ENCODE data around the gene PCBD1.

Gene PCBD1

DNA sequence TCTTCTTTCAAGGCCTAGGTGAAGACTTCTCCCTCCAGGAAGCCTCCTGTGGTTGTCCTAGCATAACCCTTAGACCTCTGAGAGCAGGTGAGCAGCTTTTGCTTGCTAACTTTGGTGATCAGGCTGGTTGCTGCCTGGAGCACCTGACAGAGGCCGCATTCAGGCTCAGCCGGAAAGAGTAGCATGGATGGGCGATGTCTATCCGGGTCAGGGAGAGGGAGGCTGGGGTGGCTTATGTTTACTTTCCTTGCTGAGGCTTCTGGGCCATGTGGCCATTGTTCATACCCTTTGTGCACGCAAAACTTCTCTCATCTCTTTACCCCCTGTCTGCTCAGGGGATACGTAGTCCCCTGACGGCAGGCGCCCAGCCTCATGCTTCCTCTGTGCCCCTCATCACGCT is 27.4 kb upstream of the PCBD1 start:
- FAIRE-seq, result no peak
- TF ChIP-seq POLR2A (IDR thresholded peaks at IDR 0.05; ENCODE audit: low read depth, low read length) (no peak), TAF1 (IDR thresholded peaks at IDR 0.05; ENCODE audit: borderline replicate concordance, low read depth, low read length) (no peak), POLR2AphosphoS5 (IDR thresholded peaks at IDR 0.05; ENCODE audit: low read depth, low read length) (no peak)
- no peak for DNase-seq (ENCODE audit: insufficient read length)

DNA sequence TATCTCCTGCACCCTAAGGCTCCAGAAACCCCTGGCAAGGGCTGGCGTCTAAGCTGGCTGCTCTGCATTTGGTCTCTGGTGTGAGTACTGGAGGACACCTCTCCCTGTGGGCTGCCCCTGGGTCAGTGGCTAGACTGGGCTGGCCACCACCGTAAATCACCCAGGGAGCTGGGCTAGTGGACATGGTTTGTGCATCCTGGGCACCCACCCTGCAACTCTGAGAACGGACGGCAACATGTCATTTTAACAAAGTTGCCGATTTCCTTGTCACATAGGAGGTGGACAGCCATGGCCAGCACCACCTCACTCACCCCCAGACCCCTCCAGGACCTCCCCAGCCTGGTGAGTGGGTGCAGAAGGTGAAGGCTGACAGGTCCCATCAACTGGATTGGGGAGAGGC is 26.8 kb upstream of the PCBD1 start:
- FAIRE-seq, result no peak
- TF ChIP-seq POLR2A (IDR thresholded peaks at IDR 0.05; ENCODE audit: low read depth, low read length), result no peak
- no peak for TF ChIP-seq TAF1 (IDR thresholded peaks at IDR 0.05; ENCODE audit: borderline replicate concordance, low read depth, low read length)
- no peak for TF ChIP-seq POLR2AphosphoS5 (IDR thresholded peaks at IDR 0.05; ENCODE audit: low read depth, low read length)
- no peak for DNase-seq (ENCODE audit: insufficient read length)

DNA sequence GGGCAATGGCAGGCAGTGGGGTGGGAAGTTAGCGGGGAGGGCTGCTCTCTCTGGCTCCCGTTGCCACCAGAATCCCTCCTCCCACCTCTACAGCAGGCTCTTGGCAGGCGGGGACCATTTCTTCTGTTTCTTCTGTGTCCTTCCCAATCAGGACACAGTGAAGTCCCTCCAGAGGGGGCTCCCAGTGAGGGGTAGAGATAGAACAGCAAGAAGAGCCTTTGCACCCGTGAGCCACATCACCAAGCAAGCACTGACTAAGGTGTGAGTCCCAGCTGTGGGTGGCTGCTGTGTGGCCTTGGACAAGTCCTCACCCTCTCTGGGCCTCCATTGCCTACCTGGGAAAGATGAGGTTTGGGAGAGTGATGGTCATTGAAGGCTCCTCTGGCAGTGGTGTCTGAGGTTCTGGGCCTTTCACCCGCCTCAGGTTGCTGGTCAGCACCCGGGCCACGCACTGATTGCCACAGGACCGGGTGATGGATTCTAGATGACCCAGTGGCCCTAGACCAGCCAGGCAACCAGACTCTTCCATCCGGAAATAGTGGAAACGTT is 26.0 kb upstream of the PCBD1 start:
- DNase-seq (ENCODE audit: insufficient read length) (no peak), FAIRE-seq (no peak)
- TF ChIP-seq POLR2AphosphoS5 (IDR thresholded peaks at IDR 0.05; ENCODE audit: low read depth, low read length) (no peak), POLR2A (IDR thresholded peaks at IDR 0.05; ENCODE audit: low read depth, low read length) (no peak), TAF1 (IDR thresholded peaks at IDR 0.05; ENCODE audit: borderline replicate concordance, low read depth, low read length) (no peak)

DNA sequence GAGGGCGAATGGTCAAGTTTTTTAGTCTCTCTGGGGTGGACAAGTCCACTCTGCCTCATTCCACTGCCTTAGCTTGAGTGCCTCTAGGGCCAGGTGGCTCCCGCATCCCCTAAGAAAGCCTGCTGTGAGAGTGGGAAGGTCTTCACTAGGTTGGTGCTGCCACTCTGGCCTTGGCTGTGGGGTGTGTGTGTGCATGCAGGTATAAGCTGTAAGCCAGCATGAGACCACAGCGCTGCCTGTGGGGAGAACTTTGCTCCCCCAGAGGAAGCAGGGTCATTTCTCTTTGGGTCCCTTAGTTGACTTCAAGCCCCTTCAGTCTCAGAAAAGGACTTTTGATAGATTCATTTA is 25.5 kb upstream of the PCBD1 start:
- DNase-seq (ENCODE audit: insufficient read length) (no peak), FAIRE-seq (no peak)
- TF ChIP-seq POLR2AphosphoS5 (IDR thresholded peaks at IDR 0.05; ENCODE audit: low read depth, low read length), result no peak
- TF ChIP-seq POLR2A (IDR thresholded peaks at IDR 0.05; ENCODE audit: low read depth, low read length), result no peak
- no peak for TF ChIP-seq TAF1 (IDR thresholded peaks at IDR 0.05; ENCODE audit: borderline replicate concordance, low read depth, low read length)

DNA sequence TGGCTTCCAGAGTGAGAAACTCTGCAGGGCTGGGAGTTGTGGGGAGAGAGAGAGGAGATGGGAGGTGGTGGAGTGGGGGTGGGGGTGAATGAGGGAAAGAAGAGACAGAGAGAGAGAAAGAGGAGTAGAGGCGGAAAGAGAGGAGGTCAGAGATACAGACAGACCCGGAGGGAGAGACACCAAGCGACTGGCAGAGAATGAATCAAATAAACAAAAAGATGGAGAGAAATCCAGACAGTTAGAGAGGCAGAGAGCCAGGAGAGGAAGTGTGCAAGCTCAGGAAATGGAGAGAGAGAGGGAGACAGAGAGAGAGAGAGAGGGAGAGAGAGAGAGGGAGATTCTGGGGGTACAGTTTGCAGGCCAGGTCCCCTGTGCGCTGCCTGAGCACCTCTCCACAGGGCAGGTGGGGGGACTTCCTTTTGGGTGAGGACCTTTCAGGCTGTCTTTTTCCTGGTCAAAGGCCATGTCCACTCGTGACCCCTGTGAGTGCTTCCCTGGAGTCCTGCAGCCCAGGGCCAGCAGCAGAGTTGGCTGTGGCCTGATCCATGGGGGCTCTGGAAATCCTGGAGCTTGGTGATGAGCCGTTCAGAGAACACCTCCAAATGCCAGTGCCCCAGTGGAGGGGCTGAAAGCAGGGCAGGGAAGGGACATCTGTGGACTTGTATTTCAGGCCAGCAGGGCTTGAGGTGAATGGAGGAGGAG is 25.0 kb upstream of the PCBD1 start:
- DNase-seq (ENCODE audit: insufficient read length), result no peak
- no peak for FAIRE-seq
- no peak for TF ChIP-seq POLR2AphosphoS5 (IDR thresholded peaks at IDR 0.05; ENCODE audit: low read depth, low read length)
- no peak for TF ChIP-seq TAF1 (IDR thresholded peaks at IDR 0.05; ENCODE audit: borderline replicate concordance, low read depth, low read length)
- no peak for TF ChIP-seq POLR2A (IDR thresholded peaks at IDR 0.05; ENCODE audit: low read depth, low read length)

DNA sequence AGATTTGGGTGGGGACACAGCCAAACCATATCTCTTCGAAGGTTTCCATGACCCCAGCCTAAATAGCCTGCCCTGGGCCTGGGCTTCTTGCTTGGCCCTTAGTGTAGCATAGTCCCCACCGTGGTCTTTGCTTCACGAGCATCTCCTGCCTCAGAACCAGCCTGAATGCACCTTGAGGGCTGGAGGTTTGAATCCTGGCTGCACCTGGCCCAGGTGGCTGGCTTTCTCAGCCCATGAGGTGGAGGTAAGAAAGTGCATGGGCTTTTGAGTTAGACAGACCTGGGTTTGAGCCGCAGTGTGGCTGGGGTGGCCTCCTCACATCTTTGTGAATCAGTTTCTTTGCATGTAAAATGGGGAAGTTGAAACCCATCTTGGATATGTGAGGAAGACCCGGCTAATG is 24.2 kb upstream of the PCBD1 start:
- TF ChIP-seq POLR2A (IDR thresholded peaks at IDR 0.05; ENCODE audit: low read depth, low read length) (no peak), POLR2AphosphoS5 (IDR thresholded peaks at IDR 0.05; ENCODE audit: low read depth, low read length) (no peak), TAF1 (IDR thresholded peaks at IDR 0.05; ENCODE audit: borderline replicate concordance, low read depth, low read length) (no peak)
- DNase-seq (ENCODE audit: insufficient read length) (no peak), FAIRE-seq (no peak)

DNA sequence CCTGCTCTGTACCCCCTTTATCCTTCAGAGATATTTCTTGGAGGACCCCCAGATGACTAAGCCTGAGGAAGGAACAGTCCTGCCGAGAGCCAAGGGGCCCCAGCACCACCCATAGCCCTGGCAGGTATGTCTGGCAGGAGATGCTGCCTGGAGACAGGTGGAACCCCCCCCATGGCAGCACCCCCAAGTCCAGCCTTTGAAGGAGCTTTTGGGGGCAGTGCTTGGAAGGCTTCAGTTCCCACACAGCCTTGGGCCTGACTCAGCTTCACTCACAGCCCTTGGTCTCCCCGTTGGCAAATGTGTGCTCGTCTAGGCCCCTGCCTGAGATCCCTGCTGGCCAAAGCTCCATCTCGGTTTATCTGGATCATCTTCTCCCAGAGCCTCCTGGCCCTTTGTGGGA is 23.0 kb upstream of the PCBD1 start:
- DNase-seq (ENCODE audit: insufficient read length) (no peak), FAIRE-seq (no peak)
- TF ChIP-seq POLR2AphosphoS5 (IDR thresholded peaks at IDR 0.05; ENCODE audit: low read depth, low read length), result no peak
- no peak for TF ChIP-seq POLR2A (IDR thresholded peaks at IDR 0.05; ENCODE audit: low read depth, low read length)
- no peak for TF ChIP-seq TAF1 (IDR thresholded peaks at IDR 0.05; ENCODE audit: borderline replicate concordance, low read depth, low read length)

DNA sequence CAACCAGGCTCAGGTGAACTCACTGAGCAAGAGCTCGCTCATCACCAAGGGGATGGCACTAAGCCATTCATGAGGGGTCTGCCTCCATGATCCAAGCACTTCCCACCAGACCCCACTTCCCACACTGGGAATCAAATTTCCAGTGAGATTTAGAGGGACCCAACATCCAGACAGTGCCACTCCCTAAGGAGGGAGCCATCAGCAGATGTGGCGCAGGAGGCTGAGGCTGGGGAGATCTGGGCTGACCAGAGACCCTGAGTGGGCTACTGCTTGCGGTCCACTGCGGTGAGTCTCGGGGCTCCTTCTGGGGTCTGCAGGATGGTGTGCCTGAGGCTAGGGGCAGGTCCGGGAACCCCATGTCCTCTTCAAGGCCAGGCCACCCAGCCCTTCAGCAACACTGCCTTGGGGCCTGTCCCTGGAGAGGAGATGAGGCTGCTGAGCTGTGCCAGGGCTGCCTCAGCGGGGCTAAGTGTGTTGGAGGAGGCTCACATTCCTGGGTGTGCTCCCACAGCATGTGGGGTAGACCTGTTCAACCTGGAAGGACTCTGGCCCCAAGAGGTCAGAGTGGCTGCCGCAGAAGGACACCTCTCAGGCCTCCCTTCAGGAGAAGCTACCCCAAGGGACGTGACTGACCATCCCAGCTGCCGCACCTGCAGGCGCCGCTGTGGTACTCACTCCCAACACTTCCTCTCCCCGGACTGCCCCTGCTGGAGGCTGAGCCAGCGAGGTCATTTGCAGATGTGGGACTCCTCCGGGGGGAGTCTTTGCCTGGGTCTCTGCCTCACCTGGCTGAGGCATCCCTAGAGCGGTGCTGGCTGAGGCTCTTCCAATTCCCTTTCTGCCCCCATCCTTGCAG is 22.3 kb upstream of the PCBD1 start:
- TF ChIP-seq POLR2A (IDR thresholded peaks at IDR 0.05; ENCODE audit: low read depth, low read length) (no peak), POLR2AphosphoS5 (IDR thresholded peaks at IDR 0.05; ENCODE audit: low read depth, low read length) (no peak), TAF1 (IDR thresholded peaks at IDR 0.05; ENCODE audit: borderline replicate concordance, low read depth, low read length) (no peak)
- DNase-seq (ENCODE audit: insufficient read length) (no peak), FAIRE-seq (no peak)

GRCh38 chr10:70909326-70909935 is 21.1 kb upstream of the PCBD1 start:
- TF ChIP-seq TAF1 (IDR thresholded peaks at IDR 0.05; ENCODE audit: borderline replicate concordance, low read depth, low read length) (no peak), POLR2AphosphoS5 (IDR thresholded peaks at IDR 0.05; ENCODE audit: low read depth, low read length) (no peak)
- FAIRE-seq, result no peak
- DNase-seq (ENCODE audit: insufficient read length), result no peak

GRCh38 chr10:70908406-70909296 is 20.3 kb upstream of the PCBD1 start:
- FAIRE-seq (no peak), DNase-seq (ENCODE audit: insufficient read length) (no peak)
- TF ChIP-seq POLR2AphosphoS5 (IDR thresholded peaks at IDR 0.05; ENCODE audit: low read depth, low read length), result no peak
- no peak for TF ChIP-seq POLR2A (IDR thresholded peaks at IDR 0.05; ENCODE audit: low read depth, low read length)
- no peak for TF ChIP-seq TAF1 (IDR thresholded peaks at IDR 0.05; ENCODE audit: borderline replicate concordance, low read depth, low read length)
